Parietal lobe (tissue), 1 donor: ENCODE data around the gene OR2H1. TPM values are rescaled to one million over a fixed set of nuclear protein-coding genes. Genes with fewer than 3 reads are reported as not detected.

Experiments
- total RNA-seq: library from RNA; depleted of rRNA; stranded (reverse); fragments of >200 nt; gene quantifications from one replicate; pipeline ENCODE4 v1.2.3, GENCODE V29; 2014

OR2H1 gene
- not detected for total RNA-seq

DNA sequence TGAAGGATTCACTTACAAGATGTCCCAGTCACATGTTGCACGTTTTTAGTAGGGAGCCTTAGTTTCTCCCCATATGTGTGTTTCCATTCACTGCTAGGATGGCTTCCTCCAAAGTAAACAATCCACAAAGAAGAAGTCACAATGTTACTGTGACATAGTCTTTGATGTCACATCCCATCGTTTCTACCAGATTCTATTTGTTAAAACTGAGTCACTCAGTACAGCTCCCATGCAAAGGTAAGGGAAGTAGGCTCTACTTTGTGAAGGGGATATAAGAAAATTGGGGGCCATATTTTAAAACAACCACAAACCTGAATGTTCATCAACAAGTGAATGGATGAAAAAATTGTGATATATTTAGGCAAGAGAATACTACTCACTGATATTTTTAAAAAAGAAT lies at the start of gene OR2H1, which contains the start of gene OR11A1:
OR2H1 (plus strand) TSS at position 185 of the 400 bp plus-strand sequence. CDS start 4,615 bp downstream, outside the sequence.
OR11A1 (minus strand) TSS at position 101 of the 400 bp plus-strand sequence. CDS start 29,430 bp downstream, outside the sequence.

DNA sequence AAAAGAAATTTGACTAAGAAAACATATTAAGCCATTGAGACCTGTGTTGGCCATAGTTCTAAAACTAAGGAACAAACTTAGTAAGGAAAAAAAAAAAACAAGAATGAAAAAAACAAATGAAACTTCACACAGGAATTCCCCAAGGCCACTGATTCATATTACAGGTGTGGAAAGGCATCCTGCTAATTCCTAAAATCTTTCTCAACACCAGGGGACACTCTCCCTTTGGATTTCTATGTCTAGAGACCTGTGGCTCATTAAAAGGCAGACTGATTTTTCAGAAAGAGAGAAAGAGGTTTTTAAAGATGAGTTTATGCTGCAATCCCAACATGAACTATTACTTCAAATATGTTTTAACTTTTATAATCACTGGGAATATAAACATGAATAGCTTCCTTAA lies 42.4 kb upstream of the OR2H1 start, which contains the start of gene OR12D1:
OR12D1 (plus strand) TSS at position 341 of the 400 bp plus-strand sequence.

DNA sequence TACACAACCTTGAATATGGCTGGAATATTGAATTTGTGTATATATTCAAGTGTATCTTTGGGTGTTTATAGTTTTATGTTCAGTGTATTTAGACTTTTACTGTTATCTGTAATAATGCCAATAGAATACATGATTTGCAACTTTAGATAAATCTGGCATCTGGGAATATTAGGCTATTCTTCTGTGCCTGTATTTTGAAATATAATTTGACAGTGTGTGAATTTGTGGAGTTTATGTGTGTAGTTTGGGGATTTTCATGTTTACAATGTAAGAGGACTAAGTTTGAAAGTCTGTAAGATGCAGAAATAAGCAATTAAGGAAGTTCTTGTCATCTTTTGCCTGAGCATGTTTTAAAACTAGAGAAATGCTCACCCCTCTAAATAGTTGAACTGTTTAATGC lies 17.9 kb upstream of the OR2H1 start, which contains the start of gene OR10C1:
OR10C1 (plus strand) TSS at position 301 of the 400 bp plus-strand sequence. CDS start 710 bp downstream, outside the sequence.

DNA sequence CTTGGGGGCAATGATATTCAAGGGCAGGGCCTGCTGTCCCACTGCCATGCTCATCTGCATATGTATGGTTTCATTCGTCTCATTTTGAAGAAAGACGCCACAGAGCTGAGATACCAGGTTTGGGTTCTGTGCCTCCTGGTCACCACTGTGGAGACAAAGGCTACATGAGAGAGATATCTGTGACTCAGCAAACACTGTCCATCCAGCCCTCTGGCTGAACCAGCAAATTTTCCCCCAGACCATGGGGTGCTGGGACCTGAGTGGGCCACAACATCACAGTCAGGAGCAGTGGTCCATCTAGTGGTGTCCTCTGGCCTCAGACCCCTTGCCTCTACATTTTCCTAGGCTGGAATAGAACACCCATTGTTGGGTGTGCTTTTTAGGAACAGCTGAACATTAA lies 30.7 kb downstream of the OR2H1 start, which contains the start of gene MAS1L:
MAS1L (minus strand) TSS at position 297 of the 400 bp plus-strand sequence; CDS start at position 243, 54 bp downstream.

Other genes starting within 250 kb of the OR2H1 start
- gene OR14J1, start 155.5 kb upstream of the OR2H1 start, total RNA-seq = not detected
- not detected for gene OR5V1, start 88.3 kb upstream of the OR2H1 start, total RNA-seq
- gene OR12D3, start 81.9 kb upstream of the OR2H1 start, total RNA-seq = not detected
- gene OR12D2, start 61.5 kb upstream of the OR2H1 start, total RNA-seq = not detected
- not detected for gene OR12D1, start 42.2 kb upstream of the OR2H1 start, total RNA-seq
- gene OR10C1, start 17.8 kb upstream of the OR2H1 start, total RNA-seq = not detected
- gene OR11A1, start 84 bp upstream of the OR2H1 start, total RNA-seq = not detected
- gene MAS1L, start 30.8 kb downstream of the OR2H1 start, total RNA-seq = not detected
- not detected for gene UBD, start 102.6 kb downstream of the OR2H1 start, total RNA-seq
- not detected for gene OR2H2, start 128.0 kb downstream of the OR2H1 start, total RNA-seq
- gene GABBR1, start 176.0 kb downstream of the OR2H1 start, total RNA-seq = 188 TPM
- 0.31 TPM for gene MOG, start 199.9 kb downstream of the OR2H1 start, total RNA-seq
- not detected for gene ZFP57, start 224.0 kb downstream of the OR2H1 start, total RNA-seq